WERI-Rb-1 (cell line): ENCODE measurements around the gene ACTR3.

Experiments
- DNase-seq: peaks from one replicate; pipeline ENCODE4 v3.0.0-alpha.2; 2020
- H3K27ac ChIP-seq: fragments of 250-450 bp; sonication (Bioruptor Pico); 2 replicates; pipeline ENCODE4 v1.5.1; 2020; ENCODE audit warnings: mild to moderate bottlenecking, moderate library complexity
- H3K27me3 ChIP-seq: fragments of 250-450 bp; sonication (Bioruptor Pico); 2 replicates; pipeline ENCODE4 v1.5.1; 2021; ENCODE audit warnings: mild to moderate bottlenecking, low read depth, moderate library complexity; ENCODE audit not compliant: insufficient read depth, severe bottlenecking
- H3K36me3 ChIP-seq: fragments of 250-450 bp; sonication (Bioruptor Pico); 2 replicates; pipeline ENCODE4 v1.5.1; 2020; ENCODE audit warnings: mild to moderate bottlenecking, moderate library complexity
- H3K4me3 ChIP-seq: 2 replicates; pipeline ENCODE4 v1.5.1; 2011; ENCODE audit warnings: low read depth, mild to moderate bottlenecking, control low read depth, low read length
- H3K9me3 ChIP-seq: fragments of 250-450 bp; sonication (Bioruptor Pico); 2 replicates; pipeline ENCODE4 v1.5.1; 2021; ENCODE audit warnings: mild to moderate bottlenecking, moderate library complexity; ENCODE audit not compliant: severe bottlenecking
- TF ChIP-seq, protein P1 (sequence below): IDR thresholded peaks from 2 replicates; pipeline ENCODE4 v1.5.1; 2011; ENCODE audit warnings: low read depth, mild to moderate bottlenecking, control low read depth, inconsistent platforms, low read length

Gene ACTR3

DNA sequence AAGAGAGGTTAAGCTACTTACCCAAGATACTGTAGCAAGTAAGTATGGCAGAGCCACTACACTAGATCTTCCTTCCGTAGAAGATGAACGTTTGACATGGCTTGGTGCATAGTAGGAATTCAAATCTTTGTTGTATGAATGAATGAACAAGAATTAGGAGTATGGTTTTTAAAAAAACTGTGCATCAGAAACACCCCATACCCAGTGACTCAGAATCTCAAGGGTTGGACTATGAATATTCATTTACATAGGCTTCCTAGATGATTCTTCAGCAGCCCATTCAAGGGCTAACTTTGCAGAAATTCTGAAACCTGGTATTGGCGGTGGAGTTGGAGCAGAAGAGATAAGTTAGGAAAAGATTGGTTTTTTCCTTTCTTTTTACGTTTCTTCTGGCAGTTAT lies 5.4 kb downstream of the ACTR3 start:
- no peaks in the 10 kb centered on the region for H3K9me3 ChIP-seq
- no peak for DNase-seq
- no peak overlapping the region for H3K27ac ChIP-seq
- H3K27me3 ChIP-seq, result no peaks in the 10 kb centered on the region
- no peak overlapping the region for H3K4me3 ChIP-seq
- TF ChIP-seq, protein P1, sequence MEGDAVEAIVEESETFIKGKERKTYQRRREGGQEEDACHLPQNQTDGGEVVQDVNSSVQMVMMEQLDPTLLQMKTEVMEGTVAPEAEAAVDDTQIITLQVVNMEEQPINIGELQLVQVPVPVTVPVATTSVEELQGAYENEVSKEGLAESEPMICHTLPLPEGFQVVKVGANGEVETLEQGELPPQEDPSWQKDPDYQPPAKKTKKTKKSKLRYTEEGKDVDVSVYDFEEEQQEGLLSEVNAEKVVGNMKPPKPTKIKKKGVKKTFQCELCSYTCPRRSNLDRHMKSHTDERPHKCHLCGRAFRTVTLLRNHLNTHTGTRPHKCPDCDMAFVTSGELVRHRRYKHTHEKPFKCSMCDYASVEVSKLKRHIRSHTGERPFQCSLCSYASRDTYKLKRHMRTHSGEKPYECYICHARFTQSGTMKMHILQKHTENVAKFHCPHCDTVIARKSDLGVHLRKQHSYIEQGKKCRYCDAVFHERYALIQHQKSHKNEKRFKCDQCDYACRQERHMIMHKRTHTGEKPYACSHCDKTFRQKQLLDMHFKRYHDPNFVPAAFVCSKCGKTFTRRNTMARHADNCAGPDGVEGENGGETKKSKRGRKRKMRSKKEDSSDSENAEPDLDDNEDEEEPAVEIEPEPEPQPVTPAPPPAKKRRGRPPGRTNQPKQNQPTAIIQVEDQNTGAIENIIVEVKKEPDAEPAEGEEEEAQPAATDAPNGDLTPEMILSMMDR, result no peak
- no peaks in the 10 kb centered on the region; the same call in 1 of the 2 replicates for H3K36me3 ChIP-seq

DNA sequence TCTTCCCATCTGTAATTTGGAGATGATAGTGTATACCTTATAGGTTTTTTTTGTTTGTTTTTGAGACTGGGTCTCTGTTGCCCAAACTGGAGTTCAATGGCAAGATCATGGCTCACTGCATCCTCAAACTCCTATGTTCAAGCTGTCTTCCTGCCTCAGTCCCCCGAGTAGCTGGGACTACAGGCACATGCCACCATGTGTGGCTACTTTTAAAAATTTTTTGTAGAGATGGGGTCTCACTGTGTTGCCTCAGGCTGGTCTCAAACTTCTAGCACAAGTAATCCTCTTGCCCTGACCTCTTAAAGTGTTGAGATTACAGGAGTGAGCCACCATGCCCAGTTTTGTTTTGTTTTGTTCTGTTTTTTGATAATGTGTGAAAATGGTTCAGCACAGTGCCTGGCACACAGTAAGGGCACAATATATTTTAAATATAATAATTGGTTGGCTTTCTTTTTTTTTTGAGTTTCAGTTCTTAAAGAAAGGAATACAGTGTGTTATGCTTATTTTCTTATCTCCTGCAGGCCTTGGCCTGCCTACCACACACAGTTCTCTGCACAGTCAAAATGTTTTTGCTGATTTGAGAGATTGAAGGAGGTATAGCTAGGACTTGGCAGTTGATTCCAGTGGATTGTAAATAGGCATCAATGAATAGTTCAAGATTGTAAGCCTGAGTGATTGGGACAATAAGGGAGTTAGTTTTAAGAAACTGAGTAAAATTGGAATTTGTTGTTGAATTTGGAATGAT lies 6.1 kb downstream of the ACTR3 start:
- H3K36me3 ChIP-seq, result no peaks in the 10 kb centered on the region; the same call in 1 of the 2 replicates
- TF ChIP-seq, protein P1, result no peak
- H3K27me3 ChIP-seq, result no peaks in the 10 kb centered on the region
- no peak overlapping the region for H3K4me3 ChIP-seq
- no peaks in the 10 kb centered on the region for H3K9me3 ChIP-seq
- no peak overlapping the region for H3K27ac ChIP-seq
- DNase-seq, result no peak

DNA sequence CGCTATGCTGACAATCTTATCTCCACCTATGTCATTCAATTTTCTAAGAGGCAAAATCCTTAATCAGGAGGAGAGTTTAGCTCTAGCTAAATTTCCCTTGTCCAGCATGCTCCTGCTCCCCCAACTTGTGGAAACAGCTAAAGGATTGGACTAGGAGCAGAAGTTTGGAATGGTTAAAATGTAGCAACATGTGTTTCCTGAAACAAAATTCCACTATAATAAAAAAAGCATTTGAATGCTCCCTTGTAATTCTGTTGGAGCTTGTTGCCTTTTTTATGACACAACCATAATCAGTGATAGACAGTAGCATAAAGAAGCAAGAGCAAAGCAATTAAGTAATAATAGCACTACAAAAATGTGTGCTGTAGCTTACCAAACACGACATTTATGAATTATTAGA lies 6.9 kb downstream of the ACTR3 start:
- H3K9me3 ChIP-seq, result no peaks in the 10 kb centered on the region
- no peaks in the 10 kb centered on the region; the same call in 1 of the 2 replicates for H3K36me3 ChIP-seq
- no peak overlapping the region for H3K27ac ChIP-seq
- DNase-seq, result no peak
- TF ChIP-seq, protein P1, result no peak
- no peaks in the 10 kb centered on the region for H3K27me3 ChIP-seq
- no peak overlapping the region for H3K4me3 ChIP-seq

DNA sequence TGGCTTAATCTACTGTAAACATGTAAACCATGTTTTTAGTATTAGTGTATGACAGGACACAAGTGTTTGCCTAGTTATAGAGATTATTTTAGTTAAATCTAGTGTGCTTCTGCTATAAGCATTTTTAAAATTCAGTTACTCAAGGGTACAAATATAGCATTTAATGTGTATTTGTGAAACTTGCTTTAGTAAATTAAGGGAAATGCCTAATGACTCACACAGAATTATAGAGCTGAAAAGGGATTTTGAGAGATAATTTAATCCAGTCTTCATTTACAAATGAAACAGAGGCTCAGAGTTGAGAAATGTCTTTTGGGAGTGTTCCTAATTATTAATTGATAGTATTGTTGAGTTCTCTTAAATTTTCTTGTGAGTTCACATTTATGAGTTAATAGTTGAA lies 8.2 kb downstream of the ACTR3 start:
- TF ChIP-seq, protein P1, result no peak
- Histone ChIP-seq H3K27ac (no peak overlapping the region), H3K9me3 (no peaks in the 10 kb centered on the region), H3K27me3 (no peaks in the 10 kb centered on the region), H3K4me3 (no peak overlapping the region), H3K36me3 (no peaks in the 10 kb centered on the region; the same call in 1 of the 2 replicates)
- no peak for DNase-seq

DNA sequence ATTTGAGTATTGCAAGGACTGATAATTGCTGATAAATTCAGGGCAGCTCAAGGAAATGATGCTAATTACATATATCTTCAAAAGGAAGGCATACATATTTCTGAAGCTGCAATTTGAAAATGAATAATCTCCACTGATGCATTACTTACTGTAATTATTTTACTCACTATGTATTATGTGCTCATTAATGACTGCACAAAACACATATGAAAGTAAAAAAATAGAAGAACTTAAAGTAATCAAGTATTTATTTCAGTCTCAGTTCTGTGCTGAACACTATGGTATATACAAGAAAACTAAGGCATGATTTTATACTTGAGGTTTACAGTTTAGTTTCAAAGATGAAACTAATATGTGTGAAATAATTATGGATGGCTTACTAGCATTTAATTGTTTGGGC lies 9.3 kb downstream of the ACTR3 start:
- TF ChIP-seq, protein P1, result no peak
- Histone ChIP-seq H3K36me3 (no peaks in the 10 kb centered on the region; the same call in 1 of the 2 replicates), H3K27me3 (no peaks in the 10 kb centered on the region), H3K9me3 (no peaks in the 10 kb centered on the region), H3K4me3 (no peak overlapping the region), H3K27ac (no peak overlapping the region)
- no peak for DNase-seq

DNA sequence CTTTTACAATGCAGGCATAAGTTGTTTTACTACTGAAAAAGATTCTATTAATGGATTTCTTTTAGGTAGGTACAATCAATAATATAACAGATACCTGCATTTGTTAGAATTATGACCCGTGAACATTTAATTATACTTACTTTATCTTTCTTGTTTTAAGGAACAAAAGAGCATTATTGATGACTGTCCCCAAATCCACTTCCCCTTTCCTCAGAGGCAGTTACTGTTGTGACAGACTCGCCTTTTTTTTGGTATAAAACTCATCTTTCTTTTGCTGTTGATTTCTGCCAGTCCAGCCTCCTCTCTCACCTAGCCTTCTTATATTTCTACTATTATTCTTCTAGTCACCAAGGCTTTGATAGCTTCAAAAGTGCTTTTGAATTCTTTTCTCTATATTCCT lies 12.1 kb downstream of the ACTR3 start:
- Histone ChIP-seq H3K27ac (no peak overlapping the region), H3K27me3 (no peaks in the 10 kb centered on the region), H3K4me3 (no peak overlapping the region), H3K36me3 (no peaks in the 10 kb centered on the region), H3K9me3 (no peaks in the 10 kb centered on the region)
- DNase-seq, result no peak
- TF ChIP-seq, protein P1, result no peak
